ENCODE results near the gene MT1HL1. TPM values are rescaled to one million over a fixed set of nuclear protein-coding genes. Genes with fewer than 3 reads are reported as not detected.
"Not testable (repeated sequence)": the region's sequence is repeated elsewhere in the genome, so short reads cannot be mapped to it uniquely, and the experiment has no call there.

MT1HL1 gene
- polyA plus RNA-seq, 3 donors = not detected

DNA sequence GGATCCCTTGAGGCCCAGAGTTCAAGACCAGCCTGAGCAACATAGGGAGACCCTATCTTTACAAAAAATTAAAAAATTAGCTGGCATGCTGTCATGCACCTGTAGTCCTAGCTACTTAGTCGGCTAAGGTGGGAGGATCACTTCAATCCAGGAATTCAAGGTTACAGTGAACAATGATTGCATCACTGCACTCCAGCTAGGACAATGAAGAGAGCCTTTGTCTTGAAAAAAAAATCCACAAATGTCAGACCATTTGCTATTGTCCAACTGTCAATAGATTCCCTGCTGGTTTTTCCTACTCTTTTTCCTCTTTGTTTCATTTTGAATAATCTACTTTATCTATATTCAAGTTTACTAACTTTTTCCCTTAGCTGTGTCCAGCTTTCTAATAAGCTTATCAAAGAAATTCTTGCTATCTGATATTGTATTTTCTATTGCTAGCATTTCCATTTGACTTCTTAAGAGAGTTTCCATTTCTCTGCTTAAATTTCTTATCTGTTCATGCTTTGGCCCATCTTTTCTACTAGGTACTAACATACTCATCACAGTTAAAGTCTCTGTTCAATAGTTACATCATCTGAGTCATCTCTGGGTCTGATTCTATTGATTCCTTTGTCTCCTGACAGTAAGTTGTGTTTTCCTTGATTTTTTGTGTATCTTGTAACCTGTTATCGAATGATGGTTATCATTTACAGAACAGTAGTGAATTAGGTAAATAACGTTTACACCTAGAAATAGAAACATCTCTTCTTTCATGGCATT, 14.8 kb downstream of the MT1HL1 start:
- 72 to 93% (median 89%) methylated on average over 3 of the region's 3 CpGs for WGBS, 3 donors
- H3K27ac ChIP-seq (ENCODE audit: low read depth, low read length) = no peak overlapping the region

- no peak overlapping the region for H3K27ac ChIP-seq (ENCODE audit: low read depth, low read length)
Observed at GRCh38 chr1:236983818-236984217, 20.4 kb downstream of the MT1HL1 start.

GRCh38 chr1:236982380-236982779, 21.9 kb downstream of the MT1HL1 start:
- H3K27ac ChIP-seq (ENCODE audit: low read depth, low read length) = no peak overlapping the region
- WGBS, 3 donors = 69 to 100% (median 82%) methylated on average over 1 of the region's 1 CpG

GRCh38 chr1:236981431-236981830, 22.8 kb downstream of the MT1HL1 start:
- not testable (repeated sequence) for H3K27ac ChIP-seq (ENCODE audit: low read depth, low read length)
- 91 to 95% (median 95%) methylated on average over 20 of the region's 20 CpGs for WGBS, 3 donors

- WGBS, 3 donors = 86 to 88% (median 87%) methylated on average over 6 of the region's 6 CpGs
- no peak overlapping the region for H3K27ac ChIP-seq (ENCODE audit: low read depth, low read length)
Observed at GRCh38 chr1:236980673-236981072, 23.6 kb downstream of the MT1HL1 start.

DNA sequence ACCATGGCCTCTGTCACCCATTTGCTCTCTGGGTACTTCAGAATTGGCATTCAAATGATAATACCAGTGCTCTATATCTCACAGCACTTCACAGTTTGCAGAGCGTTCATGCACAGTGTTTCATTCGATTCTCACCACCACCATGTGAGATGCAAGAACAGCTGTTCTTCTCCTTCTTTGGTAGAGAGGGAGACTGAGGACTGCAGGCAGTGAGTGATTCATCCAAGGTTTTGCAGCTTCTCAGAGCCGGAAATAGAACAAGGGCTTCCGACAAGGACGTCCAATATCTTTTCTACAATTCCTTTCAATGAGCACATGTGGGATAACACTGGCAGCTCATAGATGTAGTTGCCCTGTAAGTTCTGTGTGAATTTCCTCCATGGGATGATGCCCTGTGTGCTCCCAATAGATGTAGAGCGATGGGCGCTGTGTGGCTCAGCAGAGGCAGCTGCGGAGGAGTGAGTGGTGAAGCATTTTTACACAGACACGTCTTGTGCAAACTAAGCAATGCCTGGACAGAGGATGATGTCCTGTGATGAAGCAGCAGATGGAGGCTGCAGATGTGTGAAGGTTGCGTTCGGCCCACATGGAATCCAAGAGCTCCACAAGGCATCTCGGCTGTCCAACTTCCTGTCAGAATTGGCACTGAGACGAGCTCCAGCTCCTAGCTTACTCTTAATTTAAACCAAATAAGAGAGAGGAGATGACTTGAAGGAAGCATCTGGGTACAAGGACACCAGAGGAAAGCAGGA, 24.9 kb downstream of the MT1HL1 start:
- no peak overlapping the region for H3K27ac ChIP-seq (ENCODE audit: low read depth, low read length)
- 80 to 86% (median 83%) methylated on average over 13 of the region's 13 CpGs for WGBS, 3 donors

DNA sequence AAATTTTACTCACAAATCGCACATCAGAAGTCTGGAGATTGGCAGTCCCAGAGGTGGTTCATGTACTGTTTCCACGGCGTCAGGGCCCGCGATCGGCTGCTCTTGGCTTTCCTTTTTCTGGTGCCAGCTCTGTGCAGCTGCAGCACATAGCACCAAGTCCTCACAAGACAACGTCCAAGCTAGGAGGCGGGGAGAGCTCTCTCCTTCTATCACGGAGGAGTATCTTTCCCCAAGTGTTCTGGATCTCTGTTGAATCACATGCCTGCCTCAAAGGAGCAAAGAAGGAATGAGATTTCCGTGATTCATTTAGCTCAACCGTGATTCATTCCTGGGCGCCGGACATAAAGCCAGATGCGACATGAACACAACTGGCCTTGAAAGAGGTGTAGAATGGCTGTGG, 25.5 kb downstream of the MT1HL1 start:
- WGBS, 3 donors = 87 to 90% (median 88%) methylated on average over 14 of the region's 14 CpGs
- H3K27ac ChIP-seq (ENCODE audit: low read depth, low read length) = no peak overlapping the region

GRCh38 chr1:236975461-236975860, 28.8 kb downstream of the MT1HL1 start:
- 80 to 90% (median 83%) methylated on average over 6 of the region's 6 CpGs for WGBS, 3 donors
- no peak overlapping the region for H3K27ac ChIP-seq (ENCODE audit: low read depth, low read length)

DNA sequence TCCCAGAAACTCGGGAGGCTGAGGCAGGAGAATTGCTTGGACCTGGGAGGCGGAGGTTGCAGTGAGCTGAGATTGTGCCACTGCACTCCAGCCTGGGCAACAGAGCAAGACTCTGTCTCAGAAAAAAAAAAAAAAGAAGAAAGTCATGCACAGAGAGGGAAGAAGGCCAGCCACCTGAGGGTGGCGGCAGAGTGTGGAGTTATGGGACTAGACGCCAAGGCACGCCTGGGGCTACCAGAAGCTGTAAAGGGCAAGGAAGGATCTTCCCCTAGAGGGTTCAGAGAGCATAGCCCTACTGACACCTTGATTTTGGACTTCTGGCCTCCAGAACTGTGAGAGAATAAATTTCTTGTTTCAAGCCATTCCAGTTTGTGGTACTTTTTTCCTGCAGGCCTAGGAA, 30.2 kb downstream of the MT1HL1 start:
- not testable (repeated sequence) for H3K27ac ChIP-seq (ENCODE audit: low read depth, low read length)
- WGBS, 3 donors = 80 to 88% (median 81%) methylated on average over 5 of the region's 5 CpGs

- WGBS, 3 donors = 65 to 90% (median 85%) methylated on average over 6 of the region's 6 CpGs
- no peak overlapping the region for H3K27ac ChIP-seq (ENCODE audit: low read depth, low read length)
Observed at GRCh38 chr1:236966636-236967035, 37.6 kb downstream of the MT1HL1 start.

DNA sequence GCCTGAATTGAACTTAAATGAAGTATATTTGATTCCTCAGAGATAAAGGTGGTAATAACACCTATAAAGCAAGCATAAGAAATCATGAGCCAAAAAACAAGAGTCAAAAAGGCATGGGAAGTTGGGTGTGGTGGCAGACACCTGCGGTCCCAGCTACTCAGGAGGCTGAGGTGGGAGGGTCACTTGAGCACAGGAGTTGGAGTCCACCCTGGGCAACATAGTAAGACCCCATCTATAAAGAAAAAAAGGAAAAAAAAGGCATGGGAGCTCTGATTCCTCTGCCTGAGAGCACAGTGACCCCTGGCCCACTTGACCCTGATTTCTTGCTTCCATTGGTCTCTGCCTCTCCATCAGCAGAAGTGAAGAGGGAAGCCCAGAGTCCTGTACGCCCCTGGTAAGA, 40.3 kb downstream of the MT1HL1 start:
- 77 to 86% (median 86%) methylated on average over 2 of the region's 2 CpGs for WGBS, 3 donors
- no peak overlapping the region for H3K27ac ChIP-seq (ENCODE audit: low read depth, low read length)

- whole genome bisulfite sequencing, 3 donors = 98 to 100% (median 100%) methylated on average over 2 of the region's 2 CpGs
- H3K27ac ChIP-seq (ENCODE audit: low read depth, low read length) = no peak overlapping the region
Observed at GRCh38 chr1:236959112-236959511, 45.1 kb downstream of the MT1HL1 start.

DNA sequence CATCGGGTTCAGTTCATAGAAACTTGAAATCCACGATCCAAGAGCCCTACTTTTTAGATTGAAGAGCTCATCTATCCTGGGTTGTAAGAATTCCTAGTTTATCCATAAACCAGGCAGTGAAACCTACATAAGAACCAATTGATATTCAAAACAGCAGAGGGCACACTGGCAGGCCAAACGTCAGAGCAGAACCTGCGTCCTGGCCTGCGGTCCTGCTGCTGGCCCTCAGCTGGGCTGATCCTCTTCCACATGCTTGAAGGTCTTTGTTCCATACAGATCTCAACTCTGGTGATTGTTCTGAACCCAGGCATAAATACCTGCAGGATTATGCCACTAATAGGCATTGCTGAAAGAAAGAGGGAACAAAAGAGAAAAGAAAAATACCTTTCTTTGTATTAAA, 47.0 kb downstream of the MT1HL1 start:
- WGBS, 3 donors = 58 to 71% (median 63%) methylated on average over 5 of the region's 5 CpGs
- no peak overlapping the region for H3K27ac ChIP-seq (ENCODE audit: low read depth, low read length)

Other genes starting within 250 kb of the MT1HL1 start
- gene MTR, start 209.1 kb downstream of the MT1HL1 start, polyA plus RNA-seq = 10 to 100 TPM in 1 of 3 donors, 1 to 10 TPM in 2; 4.5 to 16.5 (median 5.9) TPM
- gene RYR2, start 37.7 kb upstream of the MT1HL1 start, polyA plus RNA-seq = 1 to 10 TPM in 1 of 3 donors, under 1 TPM in 2; 0.23 to 1.1 (median 0.36) TPM